ENCODE data around the gene PSMD1.

PSMD1 gene

GRCh38 chr2:231047923-231048915 lies 8.4 kb upstream of the PSMD1 start:
- no peaks in the 10 kb centered on the region for H3K9me3 ChIP-seq
- no peak overlapping the region for H3K27ac ChIP-seq
- peaks cover 6 to 10% of the 10 kb centered on the region in 2 experiments for H3K4me1 ChIP-seq (ENCODE audit: control insufficient read depth in 1 of 2, insufficient read depth in 1 of 2, low read depth in 1 of 2, low read length in 1 of 2)
- no peak for TF ChIP-seq CTCF (IDR thresholded peaks at IDR 0.05)
- H3K27me3 ChIP-seq, result peaks cover 82% of the 10 kb centered on the region
- H3K4me3 ChIP-seq (ENCODE audit: low read depth in 1 of 2, low read length in 1 of 2), result no peak overlapping the region
- H3K36me3 ChIP-seq, result no peaks in the 10 kb centered on the region

GRCh38 chr2:231049286-231050017 lies 7.2 kb upstream of the PSMD1 start:
- Histone ChIP-seq H3K36me3 (no peaks in the 10 kb centered on the region), H3K9me3 (no peaks in the 10 kb centered on the region), H3K27ac (no peak overlapping the region), H3K4me1 (ENCODE audit: control insufficient read depth in 1 of 2, insufficient read depth in 1 of 2, low read depth in 1 of 2, low read length in 1 of 2) (peaks cover 6 to 11% of the 10 kb centered on the region in 2 experiments), H3K4me3 (ENCODE audit: low read depth in 1 of 2, low read length in 1 of 2) (no peak overlapping the region), H3K27me3 (peaks cover 85% of the 10 kb centered on the region)
- no peak for TF ChIP-seq CTCF (IDR thresholded peaks at IDR 0.05)

- TF ChIP-seq CTCF (IDR thresholded peaks at IDR 0.05), result no peak
- Histone ChIP-seq H3K4me3 (ENCODE audit: low read depth in 1 of 2, low read length in 1 of 2) (no peak overlapping the region), H3K4me1 (ENCODE audit: control insufficient read depth in 1 of 2, insufficient read depth in 1 of 2, low read depth in 1 of 2, low read length in 1 of 2) (peaks cover 6 to 11% of the 10 kb centered on the region in 2 experiments), H3K27me3 (peaks cover 91% of the 10 kb centered on the region), H3K36me3 (no peaks in the 10 kb centered on the region), H3K9me3 (no peaks in the 10 kb centered on the region), H3K27ac (no peak overlapping the region)
Observed at GRCh38 chr2:231050018-231050901, 6.4 kb upstream of the PSMD1 start.

- H3K9me3 ChIP-seq, result no peaks in the 10 kb centered on the region
- no peaks in the 10 kb centered on the region for H3K36me3 ChIP-seq
- no peak for TF ChIP-seq CTCF (IDR thresholded peaks at IDR 0.05)
- H3K27ac ChIP-seq, result no peak overlapping the region
- H3K4me3 ChIP-seq (ENCODE audit: low read depth in 1 of 2, low read length in 1 of 2), result no peak overlapping the region
- H3K27me3 ChIP-seq, result peaks cover 90% of the 10 kb centered on the region
- H3K4me1 ChIP-seq (ENCODE audit: control insufficient read depth in 1 of 2, insufficient read depth in 1 of 2, low read depth in 1 of 2, low read length in 1 of 2), result peaks cover 6 to 11% of the 10 kb centered on the region in 2 experiments
Observed at GRCh38 chr2:231051116-231051515, 5.6 kb upstream of the PSMD1 start.
